Subcutaneous adipose tissue (tissue), 4 donors: ENCODE results near the gene TBATA. TPM values are rescaled to one million over a fixed set of nuclear protein-coding genes. Genes with fewer than 3 reads are reported as not detected.

Experiments
- total RNA-seq, 4 donors: library from RNA; depleted of rRNA; stranded (reverse); fragments of >200 nt; gene quantifications; one replicate each; pipeline ENCODE4 v1.1.0, GENCODE V29; 2016
- TF ChIP-seq, protein P1 (sequence below): fragments of 450-650 bp; IDR thresholded peaks from one replicate; pipeline ENCODE4 v1.5.1; 2016; ENCODE audit warnings: low read depth, mild to moderate bottlenecking, control low read depth, antibody characterized with exemption, moderate library complexity

TBATA gene
- total RNA-seq, 4 donors from 2014 or later: 1.1 TPM; not detected in 3

DNA sequence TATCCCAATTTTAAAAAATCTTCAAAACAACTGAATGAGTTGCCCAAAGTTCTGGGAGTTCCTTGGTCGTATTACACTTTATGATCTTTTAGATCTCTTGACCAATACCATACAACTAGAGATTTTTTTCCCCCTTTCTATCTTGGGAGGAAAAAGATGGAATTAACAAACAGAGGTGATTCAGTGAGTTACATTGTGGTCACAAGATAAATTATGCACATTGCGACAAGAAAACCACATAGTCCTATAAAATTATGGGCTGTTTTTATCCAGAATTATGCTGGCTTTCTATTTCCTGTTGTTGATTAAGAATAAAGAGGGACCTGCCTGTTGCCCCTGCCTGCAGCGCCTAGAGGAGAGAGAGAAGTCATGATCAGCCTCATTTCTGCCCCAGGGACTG is 22.4 kb upstream of the TBATA start:
- TF ChIP-seq, protein P1, sequence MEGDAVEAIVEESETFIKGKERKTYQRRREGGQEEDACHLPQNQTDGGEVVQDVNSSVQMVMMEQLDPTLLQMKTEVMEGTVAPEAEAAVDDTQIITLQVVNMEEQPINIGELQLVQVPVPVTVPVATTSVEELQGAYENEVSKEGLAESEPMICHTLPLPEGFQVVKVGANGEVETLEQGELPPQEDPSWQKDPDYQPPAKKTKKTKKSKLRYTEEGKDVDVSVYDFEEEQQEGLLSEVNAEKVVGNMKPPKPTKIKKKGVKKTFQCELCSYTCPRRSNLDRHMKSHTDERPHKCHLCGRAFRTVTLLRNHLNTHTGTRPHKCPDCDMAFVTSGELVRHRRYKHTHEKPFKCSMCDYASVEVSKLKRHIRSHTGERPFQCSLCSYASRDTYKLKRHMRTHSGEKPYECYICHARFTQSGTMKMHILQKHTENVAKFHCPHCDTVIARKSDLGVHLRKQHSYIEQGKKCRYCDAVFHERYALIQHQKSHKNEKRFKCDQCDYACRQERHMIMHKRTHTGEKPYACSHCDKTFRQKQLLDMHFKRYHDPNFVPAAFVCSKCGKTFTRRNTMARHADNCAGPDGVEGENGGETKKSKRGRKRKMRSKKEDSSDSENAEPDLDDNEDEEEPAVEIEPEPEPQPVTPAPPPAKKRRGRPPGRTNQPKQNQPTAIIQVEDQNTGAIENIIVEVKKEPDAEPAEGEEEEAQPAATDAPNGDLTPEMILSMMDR: no peak

DNA sequence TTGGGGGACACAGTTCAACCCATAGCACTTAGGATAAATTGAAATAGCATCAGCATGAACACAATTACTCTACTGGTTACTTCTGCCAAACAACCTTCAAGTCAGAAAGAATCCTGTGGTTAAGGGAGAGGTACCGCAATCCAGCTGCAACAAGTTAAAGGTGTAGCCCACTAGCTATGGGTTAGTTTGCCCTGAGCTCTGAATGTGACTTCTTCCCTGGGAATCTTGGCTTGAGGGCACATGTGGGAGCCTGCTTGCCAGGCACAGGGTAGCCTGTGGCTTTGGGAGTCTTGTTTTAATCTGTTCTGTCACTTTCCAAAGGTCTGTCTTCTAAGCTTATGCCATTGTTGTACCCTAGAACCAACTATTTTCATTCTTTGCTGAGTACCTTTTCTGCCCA is 21.7 kb upstream of the TBATA start:
- TF ChIP-seq, protein P1: no peak

DNA sequence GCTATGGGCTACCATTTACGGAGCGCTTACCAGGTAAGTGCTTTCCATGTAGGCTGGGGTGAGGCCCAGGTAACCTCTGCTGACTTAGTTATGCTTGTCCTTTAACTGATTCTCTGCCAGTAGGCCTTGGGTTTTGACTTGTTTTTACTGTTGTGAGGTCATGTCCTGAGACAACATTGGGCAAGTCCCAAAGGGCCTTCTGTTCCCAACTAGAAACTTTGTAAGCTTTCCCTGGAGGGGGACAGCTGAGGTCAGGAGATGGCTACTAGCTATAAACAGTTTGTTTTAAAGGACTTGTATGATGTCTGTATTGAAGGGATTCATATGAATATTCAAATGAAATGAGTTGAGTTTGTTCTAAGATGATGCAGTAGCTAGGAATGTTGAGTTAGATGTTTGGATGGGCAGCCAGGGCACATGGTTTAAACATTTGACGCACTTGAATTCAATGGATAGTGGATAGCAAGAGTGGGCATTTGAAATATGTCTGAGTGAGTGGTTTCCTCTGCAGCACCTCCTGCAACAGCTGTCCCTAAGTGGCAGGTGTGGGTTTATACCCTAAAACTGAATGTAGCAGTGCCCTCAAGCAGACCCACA is 20.5 kb upstream of the TBATA start:
- TF ChIP-seq, protein P1: no peak

DNA sequence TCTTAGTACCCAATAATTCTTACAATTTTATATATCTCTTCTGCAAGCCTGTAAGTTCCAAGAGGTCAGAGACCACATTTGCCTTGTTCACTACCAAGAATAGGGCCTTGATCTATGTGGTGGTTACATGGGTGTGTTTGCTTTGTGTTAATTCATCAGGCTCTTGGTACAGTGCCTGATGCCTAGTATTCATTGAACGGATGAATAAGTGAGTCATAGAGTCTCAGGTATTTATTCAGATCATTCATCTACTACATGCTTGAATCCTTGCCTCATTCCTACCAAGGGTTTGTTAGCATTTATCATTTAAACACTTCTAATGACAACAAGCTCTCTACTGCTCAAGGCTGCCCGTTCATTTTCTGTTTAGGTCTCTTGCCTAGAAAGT is 19.2 kb upstream of the TBATA start:
- TF ChIP-seq, protein P1: no peak

DNA sequence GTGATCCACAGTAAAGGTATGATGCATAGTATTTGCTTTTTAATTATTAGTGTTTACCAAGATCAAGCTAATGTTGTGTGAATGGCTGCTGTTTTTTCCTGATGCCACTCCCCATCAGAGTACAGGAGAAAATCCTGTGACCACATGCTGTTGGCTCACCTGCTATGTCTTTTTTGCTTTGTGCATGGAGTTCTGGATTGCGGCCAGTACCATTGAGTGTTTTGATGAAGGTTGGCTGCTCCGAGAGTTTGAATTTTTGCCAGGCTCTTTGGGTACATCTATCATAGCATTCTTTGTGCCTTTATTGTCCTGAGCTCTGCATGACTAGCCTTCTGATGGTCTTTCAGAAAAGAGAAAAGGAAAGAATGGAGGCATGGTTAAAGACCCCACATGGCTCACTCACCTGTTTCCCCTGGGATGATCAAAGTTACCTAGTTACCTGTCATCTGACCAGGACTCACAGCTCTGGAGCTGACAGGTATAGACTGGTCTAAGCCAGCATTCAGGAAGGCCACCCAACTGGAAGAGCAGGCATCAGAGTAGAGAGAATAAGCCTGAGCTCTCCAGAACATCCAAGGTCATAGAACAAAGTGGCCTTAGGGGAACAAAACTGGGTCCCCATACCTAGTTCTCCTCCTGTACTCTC is 18.7 kb upstream of the TBATA start:
- TF ChIP-seq, protein P1: no peak

DNA sequence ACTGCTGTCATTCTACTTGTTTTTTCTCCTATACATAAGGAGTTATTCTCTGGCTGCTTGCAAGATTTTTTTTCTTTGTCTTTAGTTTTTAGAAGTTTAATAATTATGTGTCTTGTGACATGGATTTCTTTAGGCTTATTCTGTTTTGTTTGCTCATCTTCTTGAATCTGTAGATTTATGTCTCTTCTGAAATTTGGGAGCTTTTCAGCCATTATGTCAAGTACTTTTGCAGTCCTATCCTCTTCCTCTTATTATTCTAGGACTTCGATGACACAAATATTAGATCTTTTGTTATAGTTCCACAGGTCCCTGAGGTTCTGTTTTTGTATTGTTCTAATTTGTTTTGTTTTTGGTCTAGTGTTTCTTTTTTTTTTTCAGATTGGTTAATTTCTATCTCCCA is 16.7 kb upstream of the TBATA start:
- TF ChIP-seq, protein P1: no peak

DNA sequence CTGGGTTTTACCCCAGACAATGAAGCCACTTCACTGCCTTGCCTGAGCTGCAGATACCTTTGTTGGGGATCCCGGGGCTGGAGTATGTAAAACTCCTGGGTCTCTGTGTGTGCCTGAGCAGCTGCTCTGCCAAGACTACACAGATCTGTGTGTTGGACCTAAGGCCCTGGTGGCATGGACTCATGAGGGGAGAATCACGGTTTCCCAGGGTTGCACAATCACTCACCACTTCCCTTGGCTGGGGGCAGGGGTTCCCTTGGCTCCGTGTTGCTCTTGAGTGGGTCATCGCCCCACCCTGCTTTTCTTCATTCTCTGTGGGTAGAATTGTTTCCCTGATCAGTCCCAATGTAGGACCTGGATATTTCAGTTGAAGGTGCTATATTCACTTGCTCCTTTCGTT is 13.9 kb upstream of the TBATA start:
- TF ChIP-seq, protein P1: no peak
